Fibroblast of lung (primary cell): ENCODE measurements around the gene PCBP3. TPM values are rescaled to one million over a fixed set of nuclear protein-coding genes. Genes with fewer than 3 reads are reported as not detected.

ENCODE experiments used
- DNase-seq, 2 donors: peaks; one replicate each; pipeline versions ENCODE4 v3.0.0 to v3.0.0-alpha.2; 2010; ENCODE audit warnings: low read depth in 2 of 2
- H2AFZ ChIP-seq: 2 replicates; pipeline ENCODE4 v1.5.1; 2012; ENCODE audit warnings: low read length, control low read depth, inconsistent platforms
- H3K27ac ChIP-seq: 2 replicates; pipeline ENCODE4 v1.5.1; 2011; ENCODE audit warnings: low read length, control low read depth; ENCODE audit not compliant: insufficient read depth
- H3K27me3 ChIP-seq: 2 replicates; pipeline ENCODE4 v1.5.1; 2011; ENCODE audit warnings: mild to moderate bottlenecking, low read length; ENCODE audit not compliant: control insufficient read depth, insufficient read depth
- H3K36me3 ChIP-seq: 2 replicates; pipeline ENCODE4 v1.5.1; 2011; ENCODE audit warnings: low read length; ENCODE audit not compliant: control insufficient read depth, insufficient read depth
- H3K4me1 ChIP-seq: 2 replicates; pipeline ENCODE4 v1.5.1; 2011; ENCODE audit warnings: low read length; ENCODE audit not compliant: control insufficient read depth, insufficient read depth; ENCODE audit errors: extremely low read depth
- H3K4me2 ChIP-seq: 2 replicates; pipeline ENCODE4 v1.5.1; 2011; ENCODE audit warnings: low read length, control low read depth; ENCODE audit not compliant: insufficient read depth; ENCODE audit errors: extremely low read depth
- H3K4me3 ChIP-seq, 4 experiments: fragments of 200-600 bp in 1 of 4; sonication (generic) in 1 of 4; replicated peaks in 1 of 4; 2 replicates each; pipeline ENCODE4 v1.5.1; 2011 to 2016; ENCODE audit warnings: low read length in 4 of 4, low read depth in 3 of 4, mild to moderate bottlenecking in 3 of 4, control low read depth in 2 of 4, inconsistent platforms in 1 of 4, mixed read lengths in 1 of 4; ENCODE audit not compliant: insufficient read depth in 1 of 4; ENCODE audit errors: control extremely low read depth in 1 of 4
- H3K79me2 ChIP-seq: 2 replicates; pipeline ENCODE4 v1.5.1; 2012; ENCODE audit warnings: mild to moderate bottlenecking, low read length, inconsistent platforms; ENCODE audit not compliant: control insufficient read depth, insufficient read depth
- H3K9ac ChIP-seq: 2 replicates; pipeline ENCODE4 v1.5.1; 2011; ENCODE audit warnings: mild to moderate bottlenecking, low read length, control low read depth; ENCODE audit not compliant: insufficient read depth
- H3K9me3 ChIP-seq: 2 replicates; pipeline ENCODE4 v1.5.1; 2012; ENCODE audit warnings: low read depth, low read length; ENCODE audit not compliant: control insufficient read depth, insufficient read depth
- H4K20me1 ChIP-seq: 2 replicates; pipeline ENCODE4 v1.5.1; 2011; ENCODE audit warnings: low read length; ENCODE audit not compliant: control insufficient read depth, insufficient read depth; ENCODE audit errors: extremely low read depth
- EZH2 ChIP-seq: IDR thresholded peaks from 2 replicates; pipeline ENCODE4 v1.5.1; 2012; ENCODE audit warnings: low read length, control low read depth, mild to moderate bottlenecking; ENCODE audit errors: missing control alignments
- polyA plus RNA-seq, 2 donors: library from polyadenylated mRNA; depleted of rRNA in 1 of 2; stranded (reverse) in 1 of 2; unstranded in 1 of 2; fragments of >200 nt; gene quantifications; 2 replicates each; pipeline ENCODE4 v1.2.1, GENCODE V29; 2011 to 2012; ENCODE audit warnings: missing spikeins in 1 of 2
- total RNA-seq: library from RNA; depleted of rRNA; stranded (reverse); fragments of >200 nt; gene quantifications from 2 replicates; pipeline ENCODE4 v1.2.1, GENCODE V29; 2014
- TF ChIP-seq, protein P1 (sequence below), 2 donors: IDR thresholded peaks in 1 of 2; conservative IDR thresholded peaks in 1 of 2; 1 replicate in 1 of 2; 2 replicates in 1 of 2; pipeline ENCODE4 v1.5.1; 2011 to 2012; ENCODE audit warnings: low read length in 2 of 2, control low read depth in 1 of 2, inconsistent platforms in 1 of 2, low read depth in 1 of 2, mild to moderate bottlenecking in 1 of 2

PCBP3 gene
- total and polyA plus RNA-seq, 2 donors (not counting 1 experiment from before 2014, with no cell fraction given), result 0.51 to 1.7 TPM

DNA sequence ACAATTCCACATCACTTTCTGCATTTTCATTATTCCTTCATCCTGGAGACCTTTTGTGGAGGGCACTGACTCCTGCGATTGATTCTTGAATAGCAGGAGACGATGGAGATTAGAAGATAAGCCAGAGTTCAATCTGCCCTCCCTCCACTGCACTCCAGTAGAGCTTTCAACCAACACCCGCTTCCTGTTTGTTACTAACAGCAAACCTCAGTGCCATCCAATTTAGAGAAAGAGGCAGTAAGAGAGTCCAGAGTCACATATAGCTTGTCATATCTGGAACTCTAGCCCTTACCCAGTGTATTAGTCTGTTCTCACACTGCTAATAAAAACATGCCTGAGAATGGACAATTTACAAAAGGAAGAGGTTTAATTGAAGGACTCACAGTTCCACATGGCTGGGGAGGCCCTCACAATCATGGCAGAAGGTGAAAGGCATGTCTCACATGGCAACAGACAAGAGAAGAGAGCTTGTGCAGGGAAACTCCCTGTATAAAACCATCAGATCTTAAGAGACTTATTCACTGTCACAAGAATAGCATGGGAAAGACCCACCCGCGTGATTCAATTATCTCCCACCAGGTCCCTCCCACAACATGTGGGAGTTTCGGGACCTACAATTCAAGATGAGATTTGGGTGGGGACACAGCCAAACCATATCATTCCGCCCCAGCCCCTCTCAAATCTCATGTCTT, 55.9 kb downstream of the PCBP3 start:
- Histone ChIP-seq H3K36me3 (no peaks in the 10 kb centered on the region), H3K9me3 (no peaks in the 10 kb centered on the region), H4K20me1 (no peaks in the 10 kb centered on the region), H3K27me3 (no peaks in the 10 kb centered on the region), H3K4me1 (peaks cover 7% of the 10 kb centered on the region), H3K79me2 (no peaks in the 10 kb centered on the region), H3K9ac (no peak overlapping the region), H2AFZ (no peak overlapping the region), H3K27ac (no peak overlapping the region), H3K4me3 (no peak overlapping the region), H3K4me2 (no peak overlapping the region)
- no peak for DNase-seq
- TF ChIP-seq, protein P1, sequence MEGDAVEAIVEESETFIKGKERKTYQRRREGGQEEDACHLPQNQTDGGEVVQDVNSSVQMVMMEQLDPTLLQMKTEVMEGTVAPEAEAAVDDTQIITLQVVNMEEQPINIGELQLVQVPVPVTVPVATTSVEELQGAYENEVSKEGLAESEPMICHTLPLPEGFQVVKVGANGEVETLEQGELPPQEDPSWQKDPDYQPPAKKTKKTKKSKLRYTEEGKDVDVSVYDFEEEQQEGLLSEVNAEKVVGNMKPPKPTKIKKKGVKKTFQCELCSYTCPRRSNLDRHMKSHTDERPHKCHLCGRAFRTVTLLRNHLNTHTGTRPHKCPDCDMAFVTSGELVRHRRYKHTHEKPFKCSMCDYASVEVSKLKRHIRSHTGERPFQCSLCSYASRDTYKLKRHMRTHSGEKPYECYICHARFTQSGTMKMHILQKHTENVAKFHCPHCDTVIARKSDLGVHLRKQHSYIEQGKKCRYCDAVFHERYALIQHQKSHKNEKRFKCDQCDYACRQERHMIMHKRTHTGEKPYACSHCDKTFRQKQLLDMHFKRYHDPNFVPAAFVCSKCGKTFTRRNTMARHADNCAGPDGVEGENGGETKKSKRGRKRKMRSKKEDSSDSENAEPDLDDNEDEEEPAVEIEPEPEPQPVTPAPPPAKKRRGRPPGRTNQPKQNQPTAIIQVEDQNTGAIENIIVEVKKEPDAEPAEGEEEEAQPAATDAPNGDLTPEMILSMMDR (conservative IDR thresholded peaks at IDR 0.05 in 1 of 2, IDR thresholded peaks at IDR 0.05 in 1 of 2; ENCODE audit: low read depth in 1 of 2, low read length in 2 of 2), result no peak
- no peak for TF ChIP-seq EZH2

- no peaks in the 10 kb centered on the region for H3K9me3 ChIP-seq
- H3K36me3 ChIP-seq, result no peaks in the 10 kb centered on the region
- H3K9ac ChIP-seq, result no peak overlapping the region
- TF ChIP-seq, protein P1 (conservative IDR thresholded peaks at IDR 0.05 in 1 of 2, IDR thresholded peaks at IDR 0.05 in 1 of 2; ENCODE audit: low read depth in 1 of 2, low read length in 2 of 2), result no peak
- TF ChIP-seq EZH2, result no peak
- H2AFZ ChIP-seq, result no peak overlapping the region
- no peaks in the 10 kb centered on the region for H3K79me2 ChIP-seq
- no peaks in the 10 kb centered on the region for H3K27me3 ChIP-seq
- DNase-seq, result no peak
- no peaks in the 10 kb centered on the region for H4K20me1 ChIP-seq
- H3K27ac ChIP-seq, result no peak overlapping the region
- H3K4me3 ChIP-seq, result no peak overlapping the region
- H3K4me2 ChIP-seq, result no peak overlapping the region
- peaks cover 7% of the 10 kb centered on the region for H3K4me1 ChIP-seq
Measured at GRCh38 chr21:45699966-45700365, 56.4 kb downstream of the PCBP3 start.

DNA sequence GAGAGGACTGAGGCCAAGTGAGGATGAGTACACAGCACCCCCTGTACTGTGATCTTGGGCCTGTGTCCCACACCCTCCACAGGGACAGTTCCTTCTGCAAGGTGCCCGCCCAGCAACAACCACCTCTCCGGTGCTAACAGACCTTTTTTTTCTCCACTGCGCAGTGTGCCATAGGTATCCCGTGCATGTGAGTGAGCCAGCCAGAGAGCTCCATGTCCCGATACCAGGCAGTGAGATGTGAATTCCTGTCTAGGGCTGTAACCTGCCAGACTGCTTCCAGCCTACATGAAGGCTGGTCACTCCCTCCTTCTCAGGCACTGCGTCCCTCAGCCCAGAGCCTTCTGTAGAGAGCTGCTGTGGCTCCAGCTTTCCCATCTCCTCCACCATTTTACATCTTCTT, 56.9 kb downstream of the PCBP3 start:
- no peak overlapping the region for H3K9ac ChIP-seq
- H4K20me1 ChIP-seq, result no peaks in the 10 kb centered on the region
- no peak for DNase-seq

More for the DNA sequence above, 56.9 kb downstream of the PCBP3 start:
- no peak overlapping the region for H2AFZ ChIP-seq
- H3K4me2 ChIP-seq, result no peak overlapping the region
- H3K36me3 ChIP-seq, result no peaks in the 10 kb centered on the region
- TF ChIP-seq, protein P1 (conservative IDR thresholded peaks at IDR 0.05 in 1 of 2, IDR thresholded peaks at IDR 0.05 in 1 of 2; ENCODE audit: low read depth in 1 of 2, low read length in 2 of 2), result no peak
- TF ChIP-seq EZH2, result no peak
- H3K79me2 ChIP-seq, result no peaks in the 10 kb centered on the region
- H3K27ac ChIP-seq, result no peak overlapping the region
- H3K4me3 ChIP-seq, result no peak overlapping the region
- no peaks in the 10 kb centered on the region for H3K27me3 ChIP-seq
- H3K9me3 ChIP-seq, result no peaks in the 10 kb centered on the region
- peaks cover 7% of the 10 kb centered on the region for H3K4me1 ChIP-seq
